HG03066 (cell line): Measurements from ENCODE around the gene POU2AF3.

Experiments
- ATAC-seq: cut with Tn5 transposase; IDR thresholded peaks from one replicate; pipeline ENCODE4 v1.9.1; 2021; ENCODE audit warnings: low read depth; ENCODE audit not compliant: unreplicated experiment

The POU2AF3 gene

GRCh38 chr11:111324277-111324720, 26.0 kb downstream of the POU2AF3 start:
- no peak for ATAC-seq

- no peak for ATAC-seq
Observed at GRCh38 chr11:111325259-111325658, 26.9 kb downstream of the POU2AF3 start.

- ATAC-seq, result no peak
Observed at GRCh38 chr11:111326824-111327223, 28.5 kb downstream of the POU2AF3 start.

DNA sequence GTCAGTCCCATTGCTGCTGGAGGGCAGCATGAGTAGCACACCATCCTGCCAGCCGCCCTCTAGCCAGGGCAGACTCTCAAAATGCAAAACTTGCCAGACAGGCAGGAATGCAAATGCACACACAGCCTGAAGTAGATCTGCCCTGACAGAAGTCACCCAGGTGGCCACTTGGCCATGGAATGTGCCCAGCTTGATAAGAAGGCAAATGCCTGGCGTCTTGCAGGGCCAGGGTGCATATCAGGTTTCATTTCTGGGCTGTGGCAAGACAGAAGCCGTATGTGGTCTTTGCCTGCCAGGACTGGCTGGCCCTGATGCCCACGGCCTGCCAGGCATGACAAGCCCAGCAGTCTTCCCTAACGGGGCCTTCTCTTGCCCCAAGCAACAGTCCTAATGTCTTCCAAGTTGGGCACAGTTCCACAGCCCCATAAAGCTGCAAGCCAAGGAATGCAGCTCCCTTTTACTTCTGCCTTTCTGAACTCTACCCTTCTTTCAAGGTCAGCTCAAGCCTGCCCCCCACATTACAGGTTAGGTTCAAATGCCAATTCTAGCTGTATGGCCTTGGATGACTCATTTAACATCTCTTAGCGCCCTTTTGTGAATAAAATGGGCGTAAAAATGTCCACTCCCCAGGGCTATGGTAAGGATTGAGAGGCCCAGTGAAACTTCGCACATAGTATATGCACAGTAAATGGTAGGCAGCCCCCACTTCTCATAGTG, 29.7 kb downstream of the POU2AF3 start:
- no peak for ATAC-seq

DNA sequence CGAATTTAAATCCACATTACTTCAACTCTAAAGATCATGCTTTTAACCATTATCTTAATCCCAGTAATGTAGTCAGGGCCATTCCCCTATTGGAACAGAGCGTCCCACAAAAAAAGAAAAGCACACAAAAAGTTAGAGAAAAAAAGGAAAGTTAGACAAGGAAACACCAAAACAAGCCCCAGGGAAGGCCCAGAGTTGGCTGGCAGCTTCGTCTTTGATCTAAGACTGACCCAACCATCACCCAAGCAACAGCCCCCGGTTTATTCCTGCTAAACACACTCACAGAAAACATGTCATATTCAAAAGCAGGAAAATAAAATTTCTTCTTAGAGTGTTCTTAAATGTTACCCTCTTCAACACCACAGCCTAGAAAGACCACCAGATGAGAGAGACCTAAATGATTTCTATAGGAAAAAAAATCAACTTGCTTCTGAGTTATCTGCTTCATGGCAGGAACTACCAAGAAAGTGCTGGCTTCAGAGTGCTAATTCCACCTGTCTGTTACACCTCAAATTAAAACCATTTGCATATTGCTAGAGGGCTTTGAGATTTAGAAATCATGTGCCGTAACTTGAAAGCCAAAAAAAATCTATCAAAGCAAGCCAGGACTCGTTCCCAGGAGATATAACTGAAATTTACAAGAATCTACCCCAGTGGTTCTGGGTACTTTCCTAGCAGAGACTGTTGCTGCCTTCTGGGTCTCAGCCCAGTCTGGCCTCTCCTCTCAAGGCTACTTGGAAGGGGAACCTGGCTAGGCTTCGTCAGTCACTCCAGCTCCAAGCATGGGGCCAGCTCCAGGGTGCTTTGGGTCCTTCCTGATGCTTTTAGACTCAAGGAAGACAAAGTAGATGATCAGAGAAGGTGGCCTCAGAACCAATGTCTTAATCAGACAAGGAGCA, 31.2 kb downstream of the POU2AF3 start:
- ATAC-seq, result no peak

GRCh38 chr11:111330234-111330893, 32.0 kb downstream of the POU2AF3 start:
- ATAC-seq, result no peak

DNA sequence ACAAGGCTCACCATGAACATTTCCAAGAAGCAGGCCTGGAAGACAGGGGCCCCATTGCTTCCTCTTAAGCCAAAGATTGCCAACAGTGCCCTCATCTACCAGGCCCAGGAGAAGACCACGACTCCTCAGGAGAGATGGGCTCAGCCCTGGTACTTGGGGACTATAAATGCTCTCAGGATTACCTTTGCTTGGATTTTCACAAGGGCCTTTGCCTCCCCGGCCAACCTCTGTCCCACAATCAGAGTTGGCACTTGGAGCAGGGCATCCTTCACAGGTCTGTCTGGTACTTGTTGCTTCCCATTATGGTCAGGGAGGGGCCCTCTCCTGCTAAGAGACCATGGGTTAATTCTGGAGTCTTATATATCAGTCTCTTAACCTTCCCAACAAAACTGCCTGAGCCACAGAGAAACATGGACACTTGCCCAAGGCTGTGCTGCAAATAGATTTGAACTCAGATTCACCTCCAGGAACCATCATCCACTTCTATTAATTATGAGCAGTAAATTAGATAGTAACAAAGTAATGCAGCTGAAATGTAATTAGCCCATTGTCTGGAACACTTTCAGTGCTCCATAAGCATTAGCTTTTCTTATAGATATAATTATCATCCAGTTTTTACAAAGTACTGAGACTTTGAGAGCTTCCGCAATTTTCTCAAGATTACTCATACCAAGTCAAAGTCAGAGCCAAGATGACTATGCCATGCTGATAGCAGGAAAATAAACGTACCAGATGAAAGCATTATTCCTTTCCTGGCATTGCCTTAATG, 33.5 kb downstream of the POU2AF3 start:
- no peak for ATAC-seq

DNA sequence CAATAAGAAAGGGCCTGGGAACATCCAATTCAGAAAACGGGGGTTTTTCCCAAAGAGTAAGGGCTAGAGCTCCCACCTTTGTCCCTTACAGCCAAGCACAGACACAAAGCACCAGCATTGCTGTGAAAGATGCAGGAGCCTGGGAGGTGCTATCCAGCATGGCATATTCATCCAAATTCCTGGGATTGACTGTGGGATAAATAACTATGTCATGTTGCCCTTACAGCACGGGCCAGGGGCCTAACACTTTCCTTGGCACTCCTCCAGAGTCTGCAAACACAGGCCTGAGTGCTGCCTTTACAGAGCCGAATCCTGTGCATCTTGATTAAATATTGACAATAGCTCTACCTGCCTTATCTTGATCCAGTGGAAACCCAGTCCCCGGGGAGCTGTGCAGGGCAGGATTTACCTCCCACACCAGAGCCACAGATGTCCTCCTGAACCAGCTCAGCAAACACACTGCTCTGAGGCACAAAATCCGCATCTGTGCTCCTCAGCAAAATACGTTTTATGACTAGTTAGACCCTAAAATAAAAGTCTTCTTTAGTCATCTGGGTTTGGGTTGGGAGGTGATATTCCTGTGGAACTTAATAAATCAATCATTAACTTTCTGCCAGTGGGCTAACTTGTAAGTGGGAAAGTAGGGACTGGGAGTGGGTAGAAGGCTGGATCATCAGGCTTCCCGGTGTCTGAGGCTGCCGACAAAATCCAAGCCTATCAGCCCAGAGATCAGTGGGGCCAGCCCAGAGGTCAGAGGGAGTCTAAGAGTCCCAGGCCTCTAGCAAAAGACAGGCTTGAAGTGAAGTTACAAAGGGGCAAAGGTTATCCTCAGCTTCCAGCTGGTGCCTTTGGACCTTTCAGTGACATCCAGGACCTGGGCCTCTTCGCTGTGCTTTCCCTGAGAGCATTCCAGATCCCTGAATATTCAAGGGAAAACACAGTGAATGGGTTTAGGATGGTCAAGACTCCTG, 36.5 kb downstream of the POU2AF3 start:
- no peak for ATAC-seq

- no peak for ATAC-seq
Observed at GRCh38 chr11:111335549-111335948, 37.2 kb downstream of the POU2AF3 start.

DNA sequence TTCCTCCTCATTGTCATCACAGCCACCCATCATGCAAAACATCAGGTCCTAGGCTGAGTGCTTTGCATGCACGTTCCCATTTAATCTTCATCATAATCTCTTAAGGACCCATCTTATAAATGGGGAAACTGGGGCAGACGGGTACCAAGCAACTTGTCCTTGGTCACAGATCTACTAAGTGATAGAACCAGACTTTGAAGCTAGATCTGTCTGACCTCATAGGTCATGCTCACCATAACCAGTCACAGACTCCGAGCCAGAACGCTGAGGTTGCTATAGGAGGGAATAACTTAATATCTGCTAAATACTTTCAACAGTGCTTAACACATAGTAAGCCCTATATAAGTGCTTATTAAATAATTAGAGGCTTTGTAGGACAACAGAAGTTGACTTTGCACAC, 37.7 kb downstream of the POU2AF3 start:
- no peak for ATAC-seq

GRCh38 chr11:111336582-111337256, 38.4 kb downstream of the POU2AF3 start:
- no peak for ATAC-seq

GRCh38 chr11:111339758-111340388, 41.5 kb downstream of the POU2AF3 start:
- ATAC-seq, result no peak

DNA sequence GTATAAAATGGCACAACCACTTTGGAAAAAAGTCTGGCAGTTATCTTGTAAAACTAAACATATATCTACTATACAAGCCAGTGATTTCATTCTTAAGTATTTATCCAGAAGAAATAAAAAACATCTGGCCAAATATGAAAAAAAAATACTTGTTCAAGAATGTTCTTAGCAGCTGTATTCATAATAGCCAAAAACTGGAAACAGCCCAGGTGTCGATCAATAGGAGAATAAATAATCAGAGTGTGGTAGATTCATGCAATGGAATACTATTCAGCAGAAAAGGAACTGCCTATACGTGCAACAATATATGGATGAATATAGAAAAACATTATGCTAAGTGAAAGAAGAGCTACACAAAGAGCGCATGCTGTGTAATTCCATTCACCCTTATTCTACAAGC, 44.0 kb downstream of the POU2AF3 start:
- no peak for ATAC-seq

DNA sequence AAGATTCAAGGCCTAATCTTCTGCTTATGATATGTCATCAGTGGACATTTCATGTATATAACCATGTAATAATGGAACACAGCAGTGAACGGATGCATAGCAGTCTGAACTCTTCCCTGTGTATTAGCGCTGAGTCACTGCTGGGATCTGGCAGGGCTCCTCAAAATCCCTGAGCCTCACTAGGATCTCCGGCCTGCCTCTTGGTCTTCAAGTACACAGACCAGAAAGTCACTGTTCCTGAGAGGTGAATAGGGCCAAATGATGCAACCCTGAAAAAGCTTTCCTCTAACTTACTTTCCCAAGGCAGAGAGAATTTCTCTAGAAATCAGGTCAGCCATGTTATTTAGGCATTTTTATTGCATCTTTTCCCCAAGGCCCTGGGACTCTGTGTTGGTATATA, 45.7 kb downstream of the POU2AF3 start:
- no peak for ATAC-seq

DNA sequence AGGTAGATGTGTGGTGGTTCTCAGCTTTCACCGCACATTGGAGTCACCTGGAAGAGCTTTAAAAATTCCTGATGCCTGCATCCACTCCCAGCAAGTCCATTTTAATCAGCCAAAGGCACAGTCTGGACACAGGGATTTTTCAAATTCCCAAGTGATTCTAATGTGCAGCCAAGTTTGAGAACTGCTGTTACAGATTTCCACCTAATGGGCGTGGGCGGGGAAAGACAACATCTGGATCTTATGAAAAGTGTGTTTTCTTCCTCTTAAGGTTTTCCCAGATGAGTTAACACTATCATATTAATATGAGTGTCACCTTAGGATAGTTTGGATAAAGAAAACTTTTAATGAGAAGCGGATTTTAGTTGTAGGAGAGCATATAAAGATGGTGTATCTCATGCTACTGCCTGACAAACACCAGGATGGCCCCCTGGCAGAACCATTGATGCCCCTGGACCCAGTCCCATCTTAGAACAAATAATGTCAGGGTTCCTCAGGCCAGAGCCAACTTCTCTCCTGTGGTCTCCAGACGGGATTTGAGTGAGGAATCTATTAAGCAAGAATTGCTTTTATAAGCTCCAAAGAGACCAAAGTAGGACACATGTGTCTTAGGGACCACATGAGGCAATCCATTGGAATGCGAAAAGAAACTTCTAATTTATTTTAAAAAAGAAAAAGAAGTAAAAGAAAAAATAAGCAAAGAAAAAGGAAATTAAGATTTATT, 48.8 kb downstream of the POU2AF3 start:
- ATAC-seq, result no peak

DNA sequence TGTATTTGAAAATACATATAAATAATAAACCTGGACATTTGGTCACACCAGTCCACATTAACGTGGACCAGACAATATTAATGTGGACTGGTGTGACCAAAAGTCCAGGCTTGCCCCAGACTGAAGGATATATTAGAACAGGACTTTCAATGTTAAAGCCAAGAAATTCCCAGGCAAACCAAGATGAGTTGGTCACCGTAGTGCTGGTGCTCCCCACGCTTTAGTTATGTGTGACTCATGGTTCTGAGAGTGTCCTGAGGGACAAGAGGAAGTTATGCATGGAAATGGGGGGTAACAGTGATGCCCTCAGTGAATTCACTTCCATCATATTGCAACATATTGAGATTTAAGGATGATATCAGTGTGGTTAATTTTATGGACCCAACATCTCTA, 49.4 kb downstream of the POU2AF3 start:
- ATAC-seq, result no peak

DNA sequence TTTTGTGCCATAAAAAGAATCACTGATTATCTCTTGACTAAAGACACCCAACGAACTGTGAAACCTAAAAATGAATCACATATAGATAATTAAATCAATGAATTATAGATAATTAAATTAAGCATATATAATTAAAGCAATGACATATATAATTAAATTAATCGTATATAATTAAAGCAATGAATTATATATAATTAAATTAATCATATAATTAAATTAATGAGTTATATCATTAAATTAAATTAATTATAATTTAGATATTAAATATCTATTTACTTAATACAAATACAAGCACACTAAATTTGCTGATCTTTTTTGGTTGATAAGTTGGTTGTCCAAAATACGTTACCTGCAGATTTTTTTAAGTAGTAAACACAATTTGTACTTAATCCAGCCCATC, 49.8 kb downstream of the POU2AF3 start:
- ATAC-seq, result no peak

GRCh38 chr11:111349191-111349695, 50.9 kb downstream of the POU2AF3 start:
- ATAC-seq, result no peak
